Measurements from ENCODE around the gene MRGPRX4. TPM values are rescaled to one million over a fixed set of nuclear protein-coding genes. Genes with fewer than 3 reads are reported as not detected.
"Not testable (repeated sequence)": the region's sequence is repeated elsewhere in the genome, so short reads cannot be mapped to it uniquely, and the experiment has no call there.

Gene MRGPRX4
- not detected for total RNA-seq (ENCODE audit: unreplicated experiment)
- long read RNA-seq = 0 reads

GRCh38 chr11:18172666-18173065 lies at the start of gene MRGPRX4:
Gene MRGPRX4, plus strand, starts transcription at chr11:18172837. Its CDS starts 420 bp downstream, at chr11:18173257.
- Mint-ChIP-seq H3K27ac (ENCODE audit: unreplicated experiment) (no peak within 1 kb of the TSS), H3K4me3 (ENCODE audit: unreplicated experiment) (no peak within 1 kb of the TSS), H3K36me3 (ENCODE audit: unreplicated experiment) (no peaks in the 10 kb centered on the region), H3K9me3 (ENCODE audit: unreplicated experiment) (peaks cover 2% of the 10 kb centered on the region), H3K4me1 (ENCODE audit: low read depth, unreplicated experiment) (no peaks in the 10 kb centered on the region), H3K27me3 (ENCODE audit: unreplicated experiment) (no peaks in the 10 kb centered on the region)
- no peak for TF ChIP-seq CTCF (IDR thresholded peaks at IDR 0.05; ENCODE audit: partially characterized antibody, unreplicated experiment)
- DNase-seq = no peak

- not testable (repeated sequence) for H3K27ac Mint-ChIP-seq (ENCODE audit: unreplicated experiment); H3K4me3 Mint-ChIP-seq (ENCODE audit: unreplicated experiment); H3K9me3 Mint-ChIP-seq (ENCODE audit: unreplicated experiment); H3K27me3 Mint-ChIP-seq (ENCODE audit: unreplicated experiment); H3K4me1 Mint-ChIP-seq (ENCODE audit: low read depth, unreplicated experiment); DNase-seq; H3K36me3 Mint-ChIP-seq (ENCODE audit: unreplicated experiment)
These were observed 41.5 kb upstream of the MRGPRX4 start for GRCh38 chr11:18131115-18131514.

GRCh38 chr11:18132341-18132740 lies 40.3 kb upstream of the MRGPRX4 start, which contains the start of gene MRGPRX3:
Gene MRGPRX3, plus strand, starts transcription at chr11:18132571. Its CDS starts 4,632 bp downstream, at chr11:18137203.
- Mint-ChIP-seq H3K4me3 (ENCODE audit: unreplicated experiment) (no peak within 1 kb of the TSS), H3K27me3 (ENCODE audit: unreplicated experiment) (no peaks in the 10 kb centered on the region)

GRCh38 chr11:18135308-18135707 lies 37.3 kb upstream of the MRGPRX4 start:
- H3K9me3 Mint-ChIP-seq (ENCODE audit: unreplicated experiment) = peaks cover 7% of the 10 kb centered on the region
- H3K4me3 Mint-ChIP-seq (ENCODE audit: unreplicated experiment) = no peak overlapping the region
- DNase-seq = no peak
- H3K36me3 Mint-ChIP-seq (ENCODE audit: unreplicated experiment) = peaks cover 7% of the 10 kb centered on the region
- no peak for TF ChIP-seq CTCF (IDR thresholded peaks at IDR 0.05; ENCODE audit: partially characterized antibody, unreplicated experiment)
- no peaks in the 10 kb centered on the region for H3K27me3 Mint-ChIP-seq (ENCODE audit: unreplicated experiment)
- no peaks in the 10 kb centered on the region for H3K4me1 Mint-ChIP-seq (ENCODE audit: low read depth, unreplicated experiment)
- no peak overlapping the region for H3K27ac Mint-ChIP-seq (ENCODE audit: unreplicated experiment)

More at GRCh38 chr11:18132341-18132740, 40.3 kb upstream of the MRGPRX4 start, which contains the start of gene MRGPRX3:
- peaks cover under 1% of the 10 kb centered on the region for H3K36me3 Mint-ChIP-seq (ENCODE audit: unreplicated experiment)
- DNase-seq = no peak
- H3K4me1 Mint-ChIP-seq (ENCODE audit: low read depth, unreplicated experiment) = no peaks in the 10 kb centered on the region
- no peak within 1 kb of the TSS for H3K27ac Mint-ChIP-seq (ENCODE audit: unreplicated experiment)
- no peak for TF ChIP-seq CTCF (IDR thresholded peaks at IDR 0.05; ENCODE audit: partially characterized antibody, unreplicated experiment)
- peaks cover 4% of the 10 kb centered on the region for H3K9me3 Mint-ChIP-seq (ENCODE audit: unreplicated experiment)

GRCh38 chr11:18137186-18137800 lies 35.3 kb upstream of the MRGPRX4 start:
- no peak overlapping the region for H3K27ac Mint-ChIP-seq (ENCODE audit: unreplicated experiment)

More at GRCh38 chr11:18137186-18137800, 35.3 kb upstream of the MRGPRX4 start:
- no peak overlapping the region for H3K4me3 Mint-ChIP-seq (ENCODE audit: unreplicated experiment)
- H3K9me3 Mint-ChIP-seq (ENCODE audit: unreplicated experiment) = peaks cover 3% of the 10 kb centered on the region
- no peak for DNase-seq
- peaks cover 7% of the 10 kb centered on the region for H3K36me3 Mint-ChIP-seq (ENCODE audit: unreplicated experiment)
- no peak for TF ChIP-seq CTCF (IDR thresholded peaks at IDR 0.05; ENCODE audit: partially characterized antibody, unreplicated experiment)
- no peaks in the 10 kb centered on the region for H3K4me1 Mint-ChIP-seq (ENCODE audit: low read depth, unreplicated experiment)
- no peaks in the 10 kb centered on the region for H3K27me3 Mint-ChIP-seq (ENCODE audit: unreplicated experiment)
